HepG2 (cell line): Measurements from ENCODE around the gene MCM6. TPM values are rescaled to one million over a fixed set of nuclear protein-coding genes. Genes with fewer than 3 reads are reported as not detected.
A peak's percentile ranks its signal among the peaks of the same experiment; 100 is the strongest.

Experiments used
- ARID3A ChIP-seq: IDR thresholded peaks from 2 replicates; pipeline ENCODE4 v1.6.1; 2012; ENCODE audit warnings: low read depth, low read length, improper control_type of control experiment
- CENPX ChIP-seq: sonication (generic); formaldehyde crosslinking; IDR thresholded peaks from 2 replicates; pipeline ENCODE4 v1.9.0; 2021; ENCODE audit warnings: mild to moderate bottlenecking, missing genetic modification reagents, moderate library complexity
- CTCF ChIP-seq: sonication (generic); formaldehyde crosslinking; IDR thresholded peaks from 2 replicates; pipeline ENCODE4 v1.5.0; 2020; ENCODE audit warnings: mild to moderate bottlenecking, missing genetic modification reagents, moderate library complexity
- FUBP1 ChIP-seq: sonication (generic); formaldehyde crosslinking; IDR thresholded peaks from 2 replicates; pipeline ENCODE4 v1.5.1; 2020; ENCODE audit warnings: missing genetic modification reagents, mild to moderate bottlenecking, borderline replicate concordance
- LCORL ChIP-seq, 2 experiments: fragments of 450-650 bp in 1 of 2; sonication (generic) in 1 of 2; formaldehyde crosslinking in 1 of 2; IDR thresholded peaks; 2 replicates each; pipeline versions ENCODE4 v1.5.0 to v1.6.1; 2017 to 2020; ENCODE audit warnings: antibody characterized with exemption in 1 of 2, missing genetic modification reagents in 1 of 2
- MAFK ChIP-seq, 2 experiments: IDR thresholded peaks in 1 of 2; conservative IDR thresholded peaks in 1 of 2; 2 replicates each; pipeline ENCODE4 v1.6.1; 2011; ENCODE audit warnings: improper control_type of control experiment in 2 of 2, low read length in 2 of 2
- POLR2G ChIP-seq: fragments of 200-400 bp; formaldehyde crosslinking; IDR thresholded peaks from 2 replicates; pipeline ENCODE4 v1.6.1; 2018; ENCODE audit warnings: mild to moderate bottlenecking, low read depth, low read length, moderate library complexity
- SAP130 ChIP-seq: IDR thresholded peaks from 2 replicates; pipeline ENCODE4 v1.6.1; 2016; ENCODE audit warnings: low read depth
- TAF1 ChIP-seq: sonication (generic); formaldehyde crosslinking; IDR thresholded peaks from 2 replicates; pipeline ENCODE4 v1.4.0; 2020; ENCODE audit warnings: missing genetic modification reagents
- TEAD2 ChIP-seq: sonication (generic); formaldehyde crosslinking; IDR thresholded peaks from 2 replicates; pipeline ENCODE4 v1.9.0; 2021; ENCODE audit warnings: missing genetic modification reagents
- THAP11 ChIP-seq: IDR thresholded peaks from 2 replicates; pipeline ENCODE4 v1.6.1; 2016; ENCODE audit warnings: missing biosample characterization, missing genetic modification reagents
- TRIM22 ChIP-seq: fragments of 450-650 bp; IDR thresholded peaks from 2 replicates; pipeline ENCODE4 v1.6.1; 2017
- YEATS2 ChIP-seq: sonication (generic); formaldehyde crosslinking; IDR thresholded peaks from 2 replicates; pipeline ENCODE4 v1.4.0; 2020; ENCODE audit warnings: missing genetic modification reagents, borderline replicate concordance
- ZNF121 ChIP-seq: sonication (generic); formaldehyde crosslinking; IDR thresholded peaks from 2 replicates; pipeline ENCODE4 v1.5.0; 2020; ENCODE audit warnings: mild to moderate bottlenecking, missing genetic modification reagents
- ZNF234 ChIP-seq: sonication (generic); formaldehyde crosslinking; conservative IDR thresholded peaks from 2 replicates; pipeline ENCODE4 v1.5.1; 2020; ENCODE audit warnings: mild to moderate bottlenecking, missing genetic modification reagents
- ZNF549 ChIP-seq: sonication (generic); formaldehyde crosslinking; IDR thresholded peaks from 2 replicates; pipeline ENCODE4 v1.5.0; 2020; ENCODE audit warnings: missing genetic modification reagents
- ZNF616 ChIP-seq: sonication (generic); formaldehyde crosslinking; IDR thresholded peaks from 2 replicates; pipeline ENCODE4 v1.5.0; 2020; ENCODE audit warnings: low read depth, mild to moderate bottlenecking, missing genetic modification reagents
- ZNF770 ChIP-seq: sonication (generic); formaldehyde crosslinking; IDR thresholded peaks from 2 replicates; pipeline ENCODE4 v1.5.0; 2020; ENCODE audit warnings: mild to moderate bottlenecking, missing genetic modification reagents
- ZNF800 ChIP-seq: sonication (generic); formaldehyde crosslinking; IDR thresholded peaks from 2 replicates; pipeline ENCODE4 v1.4.0; 2020; ENCODE audit warnings: missing genetic modification reagents
- polyA plus RNA-seq, 8 experiments: library from polyadenylated mRNA; depleted of rRNA in 3 of 8; stranded (reverse) in 7 of 8; unstranded in 1 of 8; fragments of >200 nt; fragmentation: Illumina TruSeq in 4 of 8; extraction: Trizol in 4 of 8; gene quantifications; 2 replicates each; pipeline versions ENCODE4 v1.2.1 to v1.2.3, GENCODE V29; 2011 to 2016; ENCODE audit warnings: low read depth in 4 of 8, missing spikeins in 1 of 8, mixed read lengths in 1 of 8; ENCODE audit not compliant: insufficient read depth in 1 of 8
- total RNA-seq, 5 experiments: library from RNA; depleted of rRNA; stranded (reverse); fragments of >200 nt; fragmentation: Illumina TruSeq; extraction: Trizol; gene quantifications; 2 replicates each; pipeline ENCODE4 v1.2.3, GENCODE V29; 2016; ENCODE audit warnings: low read depth in 1 of 5

Gene MCM6
- total and polyA plus RNA-seq, 2 of the 13 experiments (the other 11 are each of a cell fraction or from before 2014, with no cell fraction given): 9.7 to 18.7 TPM

GRCh38 chr2:135913727-135914365 lies 37.6 kb upstream of the MCM6 start (continued):
- TF ChIP-seq LCORL (IDR thresholded peaks at IDR 0.05): no peak
- TF ChIP-seq LCORL (CRISPR knock-in tag; IDR thresholded peaks at IDR 0.05): no peak
- no peak for TF ChIP-seq FUBP1 (CRISPR knock-in tag)
- no peak for TF ChIP-seq YEATS2
- no peak for TF ChIP-seq ZNF549 (CRISPR knock-in tag)
- peak; percentile 58 for TF ChIP-seq CTCF (CRISPR knock-in tag)
- TF ChIP-seq CENPX (CRISPR knock-in tag): no peak
- peak; percentile 47 to 56; a peak in 3 of 4 replicates for TF ChIP-seq MAFK (conservative IDR thresholded peaks at IDR 0.05 in 1 of 2, IDR thresholded peaks at IDR 0.05 in 1 of 2; ENCODE audit: low read length in 2 of 2)
- TF ChIP-seq ZNF234 (CRISPR knock-in tag): no peak
- no peak for TF ChIP-seq THAP11 (CRISPR knock-in tag)
- no peak for TF ChIP-seq TAF1 (CRISPR knock-in tag)
- no peak for TF ChIP-seq ZNF800 (CRISPR knock-in tag)
- no peak for TF ChIP-seq ZNF616 (CRISPR knock-in tag)
- no peak for TF ChIP-seq POLR2G
- TF ChIP-seq ZNF121 (CRISPR knock-in tag): no peak
- no peak for TF ChIP-seq TRIM22
- no peak for TF ChIP-seq SAP130
- TF ChIP-seq TEAD2 (CRISPR knock-in tag): no peak
- TF ChIP-seq ZNF770 (CRISPR knock-in tag): no peak
- TF ChIP-seq ARID3A: peak; percentile 21; the same call in 1 of the 2 replicates
